ENCODE results near the gene ETV6.

GRCh38 chr12:11669348-11669747 is 19.9 kb downstream of the ETV6 start:
- TF ChIP-seq, protein P1, sequence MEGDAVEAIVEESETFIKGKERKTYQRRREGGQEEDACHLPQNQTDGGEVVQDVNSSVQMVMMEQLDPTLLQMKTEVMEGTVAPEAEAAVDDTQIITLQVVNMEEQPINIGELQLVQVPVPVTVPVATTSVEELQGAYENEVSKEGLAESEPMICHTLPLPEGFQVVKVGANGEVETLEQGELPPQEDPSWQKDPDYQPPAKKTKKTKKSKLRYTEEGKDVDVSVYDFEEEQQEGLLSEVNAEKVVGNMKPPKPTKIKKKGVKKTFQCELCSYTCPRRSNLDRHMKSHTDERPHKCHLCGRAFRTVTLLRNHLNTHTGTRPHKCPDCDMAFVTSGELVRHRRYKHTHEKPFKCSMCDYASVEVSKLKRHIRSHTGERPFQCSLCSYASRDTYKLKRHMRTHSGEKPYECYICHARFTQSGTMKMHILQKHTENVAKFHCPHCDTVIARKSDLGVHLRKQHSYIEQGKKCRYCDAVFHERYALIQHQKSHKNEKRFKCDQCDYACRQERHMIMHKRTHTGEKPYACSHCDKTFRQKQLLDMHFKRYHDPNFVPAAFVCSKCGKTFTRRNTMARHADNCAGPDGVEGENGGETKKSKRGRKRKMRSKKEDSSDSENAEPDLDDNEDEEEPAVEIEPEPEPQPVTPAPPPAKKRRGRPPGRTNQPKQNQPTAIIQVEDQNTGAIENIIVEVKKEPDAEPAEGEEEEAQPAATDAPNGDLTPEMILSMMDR (conservative IDR thresholded peaks at IDR 0.05 in 1 of 2, IDR thresholded peaks at IDR 0.05 in 1 of 2; ENCODE audit: extremely low read depth in 1 of 2, insufficient read depth in 1 of 2, low read depth in 1 of 2, low read length in 2 of 2), result no peak
- no peak for TF ChIP-seq EZH2 (IDR thresholded peaks at IDR 0.05; ENCODE audit: borderline replicate concordance, low read length)

Measured in mammary epithelial cell (primary cell).